Body of pancreas (tissue), 4 donors: ENCODE measurements around the gene DPH6.

Experiments used
- CTCF ChIP-seq, 7 experiments: fragments of 450-650 bp in 4 of 7; fragments of 200-600 bp in 3 of 7; sonication (generic) in 3 of 7; IDR thresholded peaks; one replicate each; pipeline ENCODE4 v1.5.1; 2016 to 2019; ENCODE audit warnings: antibody characterized with exemption in 7 of 7
- POLR2A ChIP-seq, 3 donors: fragments of 450-650 bp; IDR thresholded peaks; one replicate each; pipeline ENCODE4 v1.6.1; 2016; ENCODE audit warnings: antibody characterized with exemption in 3 of 3, mild to moderate bottlenecking in 2 of 3

DNA sequence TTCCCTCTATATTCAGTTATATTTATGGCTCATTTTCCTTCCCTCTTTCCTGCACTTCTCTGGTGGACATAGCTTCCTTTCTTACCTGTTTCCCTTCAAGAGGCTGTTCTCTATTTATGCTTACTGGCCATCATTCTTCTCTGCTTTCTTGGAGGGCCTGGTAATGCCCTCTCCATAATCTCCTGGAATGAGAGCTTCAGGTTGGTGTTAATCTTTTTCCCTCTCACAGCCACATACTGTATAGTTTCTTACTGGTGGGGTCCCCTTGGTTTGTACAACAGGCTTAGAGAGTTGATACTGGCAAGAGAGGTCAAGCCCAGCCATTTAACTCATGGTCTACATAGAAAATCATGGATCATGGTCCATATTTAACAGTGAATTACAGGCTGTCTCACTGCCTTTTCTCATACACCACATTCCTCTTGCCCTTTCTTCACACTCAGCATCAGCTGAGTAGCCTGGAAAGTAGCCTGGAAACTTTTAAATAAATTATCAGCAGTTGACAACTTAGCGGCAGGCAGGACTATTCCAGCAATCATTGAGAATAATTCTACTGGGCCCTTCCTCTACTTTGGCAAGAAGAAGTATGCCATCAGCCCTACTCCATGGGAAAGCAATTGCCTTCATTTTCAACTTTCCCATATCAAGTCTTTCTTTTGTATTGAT lies 38.0 kb upstream of the DPH6 start:
- TF ChIP-seq CTCF (IDR thresholded peaks at IDR 0.05) (no peak), POLR2A (IDR thresholded peaks at IDR 0.05) (no peak)
